Nephron (organoid): Measurements from ENCODE around the gene PRKCA.
A peak's percentile ranks its signal among the peaks of the same experiment; 100 is the strongest.

Experiments used
- H3K27ac Mint-ChIP-seq, 3 experiments: 2 replicates each; pipeline ENCODE4 v1.8.0; 2020; ENCODE audit warnings: mixed read lengths in 3 of 3, mild to moderate bottlenecking in 2 of 3, moderate library complexity in 1 of 3
- H3K27me3 Mint-ChIP-seq: 2 replicates; pipeline ENCODE4 v1.8.0; 2021; ENCODE audit warnings: low read depth, mild to moderate bottlenecking, moderate library complexity, mixed read lengths
- H3K36me3 Mint-ChIP-seq: 2 replicates; pipeline ENCODE4 v1.8.0; 2020; ENCODE audit warnings: low read depth, mixed read lengths
- H3K4me1 Mint-ChIP-seq: 2 replicates; pipeline ENCODE4 v1.8.0; 2020; ENCODE audit warnings: mixed read lengths
- H3K4me3 Mint-ChIP-seq, 3 experiments: 2 replicates each; pipeline ENCODE4 v1.8.0; 2020; ENCODE audit warnings: mild to moderate bottlenecking in 3 of 3, mixed read lengths in 3 of 3, moderate library complexity in 2 of 3
- H3K9me3 Mint-ChIP-seq: 2 replicates; pipeline ENCODE4 v1.8.0; 2020; ENCODE audit warnings: mixed read lengths
- CTCF ChIP-seq, 3 experiments: fragments of 200-600 bp; sonication (generic); IDR thresholded peaks; one replicate each; pipeline ENCODE4 v1.5.0; 2021; ENCODE audit warnings: antibody characterized with exemption in 3 of 3; ENCODE audit not compliant: unreplicated experiment in 3 of 3

Gene PRKCA

DNA sequence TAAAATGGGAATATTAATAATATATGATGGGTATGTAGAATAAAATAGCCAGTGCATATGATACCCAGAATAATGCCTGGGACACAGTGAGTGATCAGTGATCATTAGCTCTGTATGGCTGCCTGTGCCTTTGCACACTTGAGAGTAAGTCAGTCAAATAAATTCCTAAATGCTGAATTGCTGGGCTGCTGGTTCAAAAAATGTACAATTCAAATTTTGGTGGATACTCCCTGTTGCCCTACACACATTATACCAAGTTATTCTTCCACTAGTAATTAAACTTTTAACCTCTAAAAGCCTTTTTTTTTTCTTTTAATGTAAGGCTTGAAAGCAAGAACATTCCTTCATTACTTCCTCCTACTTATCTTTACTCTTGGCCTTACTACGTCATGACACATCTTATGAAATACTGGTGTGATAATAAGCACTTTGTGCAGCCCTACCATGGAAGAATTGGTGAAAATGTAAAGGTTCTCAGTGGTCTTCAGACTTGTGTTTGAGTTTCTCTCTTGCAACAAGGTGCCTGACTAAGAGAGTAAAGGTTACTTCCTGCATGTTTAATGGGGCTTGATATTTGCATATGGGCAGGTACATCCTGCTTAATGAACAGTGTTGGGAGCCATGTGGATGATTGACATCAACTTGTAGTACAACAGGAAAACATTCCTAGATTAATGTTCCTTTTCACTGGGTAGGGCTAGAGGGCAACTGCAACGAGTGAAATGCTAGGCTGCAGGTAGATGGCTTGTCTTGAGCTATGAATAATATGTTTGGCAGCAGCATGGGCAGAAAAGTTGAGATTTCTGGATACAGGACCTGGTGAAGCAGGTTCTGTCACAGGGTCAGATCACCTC lies 84.3 kb downstream of the PRKCA start:
- H3K27me3 Mint-ChIP-seq, result no peaks in the 10 kb centered on the region
- peak overlapping the region; percentile 83 to 95 (median 88) for H3K27ac Mint-ChIP-seq
- peaks cover 27% of the 10 kb centered on the region for H3K4me1 Mint-ChIP-seq
- peaks cover 4% of the 10 kb centered on the region for H3K9me3 Mint-ChIP-seq
- TF ChIP-seq CTCF (IDR thresholded peaks at IDR 0.05; ENCODE audit: unreplicated experiment in 3 of 3), result no peak
- H3K36me3 Mint-ChIP-seq, result peaks cover 15% of the 10 kb centered on the region
- peak overlapping the region in 1 of 3 experiments; percentile 22 for H3K4me3 Mint-ChIP-seq

- peaks cover 15% of the 10 kb centered on the region for H3K36me3 Mint-ChIP-seq
- H3K27ac Mint-ChIP-seq, result peak overlapping the region; percentile 83 to 95 (median 88)
- H3K4me3 Mint-ChIP-seq, result no peak overlapping the region
- peaks cover 27% of the 10 kb centered on the region for H3K4me1 Mint-ChIP-seq
- no peak for TF ChIP-seq CTCF (IDR thresholded peaks at IDR 0.05; ENCODE audit: unreplicated experiment in 3 of 3)
- peaks cover 4% of the 10 kb centered on the region for H3K9me3 Mint-ChIP-seq
- H3K27me3 Mint-ChIP-seq, result no peaks in the 10 kb centered on the region
Observed at GRCh38 chr17:66387392-66387981, 85.1 kb downstream of the PRKCA start.

- Mint-ChIP-seq H3K9me3 (no peaks in the 10 kb centered on the region), H3K4me3 (no peak overlapping the region), H3K4me1 (peaks cover 6% of the 10 kb centered on the region), H3K27ac (peak overlapping the region; percentile 4 to 15 (median 14)), H3K27me3 (no peaks in the 10 kb centered on the region), H3K36me3 (peaks cover 15% of the 10 kb centered on the region)
- TF ChIP-seq CTCF (IDR thresholded peaks at IDR 0.05; ENCODE audit: unreplicated experiment in 3 of 3), result no peak
Observed at GRCh38 chr17:66392783-66393437, 90.5 kb downstream of the PRKCA start.

DNA sequence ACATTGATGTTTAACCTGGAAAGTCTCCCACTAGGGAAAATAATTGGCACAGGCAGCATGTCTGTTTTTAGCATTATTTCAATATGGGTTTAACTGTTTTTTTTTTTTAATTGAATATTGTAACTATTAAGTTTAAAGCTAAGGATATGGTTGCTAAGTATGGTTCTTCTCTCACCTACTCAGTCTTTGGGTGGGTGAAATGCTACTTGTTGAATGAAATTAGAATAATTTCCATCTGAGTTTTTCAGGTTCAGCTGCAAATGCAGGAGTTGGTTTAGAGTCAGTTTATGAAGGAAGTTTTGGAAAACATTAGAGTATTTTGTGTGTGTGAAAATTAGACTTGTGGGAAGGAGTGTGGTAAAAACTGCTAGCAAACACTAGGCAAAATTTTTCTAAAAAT lies 93.5 kb downstream of the PRKCA start:
- peaks cover 6% of the 10 kb centered on the region for H3K4me1 Mint-ChIP-seq
- H3K9me3 Mint-ChIP-seq, result peaks cover 6% of the 10 kb centered on the region
- peaks cover 4% of the 10 kb centered on the region for H3K36me3 Mint-ChIP-seq
- no peaks in the 10 kb centered on the region for H3K27me3 Mint-ChIP-seq
- peak overlapping the region in 2 of 3 experiments; percentile 23 to 75 for H3K27ac Mint-ChIP-seq
- no peak overlapping the region for H3K4me3 Mint-ChIP-seq
- no peak for TF ChIP-seq CTCF (IDR thresholded peaks at IDR 0.05; ENCODE audit: unreplicated experiment in 3 of 3)

DNA sequence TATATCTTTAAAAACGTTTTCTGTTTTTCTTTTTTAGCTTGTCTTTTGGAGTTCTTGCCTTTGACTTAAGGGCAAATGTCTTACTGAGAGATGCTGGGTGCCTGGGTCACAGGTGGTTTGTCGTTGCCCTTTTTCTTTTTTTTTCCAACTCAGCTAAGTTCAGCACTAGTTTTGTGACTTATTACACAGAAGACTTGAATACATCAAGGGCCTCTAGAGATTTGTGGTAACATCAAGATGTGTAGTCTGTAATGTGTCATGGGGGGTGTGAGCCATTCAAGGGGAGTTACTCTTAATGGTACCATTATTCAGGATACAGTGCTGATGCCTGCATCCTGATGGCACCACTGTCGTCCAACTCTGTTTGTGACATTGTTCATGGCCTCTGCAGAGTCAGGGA lies 95.1 kb downstream of the PRKCA start:
- Mint-ChIP-seq H3K9me3 (peaks cover 6% of the 10 kb centered on the region), H3K4me3 (no peak overlapping the region), H3K27ac (no peak overlapping the region), H3K4me1 (peaks cover 2% of the 10 kb centered on the region), H3K27me3 (no peaks in the 10 kb centered on the region), H3K36me3 (no peaks in the 10 kb centered on the region)
- no peak for TF ChIP-seq CTCF (IDR thresholded peaks at IDR 0.05; ENCODE audit: unreplicated experiment in 3 of 3)
